ENCODE measurements around the gene FARS2. TPM values are rescaled to one million over a fixed set of nuclear protein-coding genes. Genes with fewer than 3 reads are reported as not detected.

Gene FARS2
- total RNA-seq, 4 donors from 2014 or later: 8.3 to 18.5 (median 13.0) TPM

DNA sequence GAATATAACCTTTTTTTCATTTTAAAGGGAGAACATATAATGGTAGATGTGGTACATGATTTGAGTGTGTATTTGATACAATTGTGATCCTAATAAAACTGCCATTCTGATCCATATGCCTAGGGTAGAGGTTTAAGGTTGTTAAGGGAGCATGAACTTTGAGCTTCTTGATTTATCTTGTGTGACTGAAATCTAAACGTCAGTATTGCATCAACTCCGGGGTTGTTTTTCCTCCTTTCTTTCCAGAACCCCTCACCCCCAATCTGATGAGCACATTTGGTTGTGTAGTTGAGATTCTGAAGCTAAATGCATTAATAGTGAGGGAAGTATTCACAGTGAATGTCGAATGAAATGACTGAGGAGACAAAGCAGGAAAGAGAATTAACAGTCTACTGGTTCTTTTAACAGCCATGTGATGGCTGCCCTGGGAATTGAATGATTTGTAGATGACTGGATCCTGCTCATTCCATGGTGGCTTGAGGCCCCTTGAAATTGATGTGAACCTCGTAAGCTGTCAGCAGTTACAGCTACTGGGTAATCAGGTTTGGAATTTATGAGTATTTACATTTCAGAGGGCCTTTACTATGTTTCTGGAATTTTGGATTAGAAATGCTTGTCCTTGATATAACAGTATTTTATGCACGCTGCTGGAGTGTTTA is 44.8 kb downstream of the FARS2 start:
- 71 to 77% methylated on average over 5 of the region's 5 CpGs for WGBS, 2 donors
- Histone ChIP-seq H3K27me3 (no peaks in the 10 kb centered on the region), H3K4me3 (no peak overlapping the region), H3K36me3 (no peaks in the 10 kb centered on the region), H3K4me1 (peaks cover 0 to 16% (median 3%) of the 10 kb centered on the region in 3 donors), H3K27ac (no peak overlapping the region), H3K9me3 (no peaks in the 10 kb centered on the region)
- TF ChIP-seq, protein P1, sequence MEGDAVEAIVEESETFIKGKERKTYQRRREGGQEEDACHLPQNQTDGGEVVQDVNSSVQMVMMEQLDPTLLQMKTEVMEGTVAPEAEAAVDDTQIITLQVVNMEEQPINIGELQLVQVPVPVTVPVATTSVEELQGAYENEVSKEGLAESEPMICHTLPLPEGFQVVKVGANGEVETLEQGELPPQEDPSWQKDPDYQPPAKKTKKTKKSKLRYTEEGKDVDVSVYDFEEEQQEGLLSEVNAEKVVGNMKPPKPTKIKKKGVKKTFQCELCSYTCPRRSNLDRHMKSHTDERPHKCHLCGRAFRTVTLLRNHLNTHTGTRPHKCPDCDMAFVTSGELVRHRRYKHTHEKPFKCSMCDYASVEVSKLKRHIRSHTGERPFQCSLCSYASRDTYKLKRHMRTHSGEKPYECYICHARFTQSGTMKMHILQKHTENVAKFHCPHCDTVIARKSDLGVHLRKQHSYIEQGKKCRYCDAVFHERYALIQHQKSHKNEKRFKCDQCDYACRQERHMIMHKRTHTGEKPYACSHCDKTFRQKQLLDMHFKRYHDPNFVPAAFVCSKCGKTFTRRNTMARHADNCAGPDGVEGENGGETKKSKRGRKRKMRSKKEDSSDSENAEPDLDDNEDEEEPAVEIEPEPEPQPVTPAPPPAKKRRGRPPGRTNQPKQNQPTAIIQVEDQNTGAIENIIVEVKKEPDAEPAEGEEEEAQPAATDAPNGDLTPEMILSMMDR (IDR thresholded peaks at IDR 0.05): no peak
- no peak for TF ChIP-seq POLR2A (IDR thresholded peaks at IDR 0.05)
- intact Hi-C loops (cut with DNase I): loop anchor here (10.0 kb wide), 1 partner anchor 161 kb away; no protein-coding TSS in a partner anchor
- DNase-seq: no peak

DNA sequence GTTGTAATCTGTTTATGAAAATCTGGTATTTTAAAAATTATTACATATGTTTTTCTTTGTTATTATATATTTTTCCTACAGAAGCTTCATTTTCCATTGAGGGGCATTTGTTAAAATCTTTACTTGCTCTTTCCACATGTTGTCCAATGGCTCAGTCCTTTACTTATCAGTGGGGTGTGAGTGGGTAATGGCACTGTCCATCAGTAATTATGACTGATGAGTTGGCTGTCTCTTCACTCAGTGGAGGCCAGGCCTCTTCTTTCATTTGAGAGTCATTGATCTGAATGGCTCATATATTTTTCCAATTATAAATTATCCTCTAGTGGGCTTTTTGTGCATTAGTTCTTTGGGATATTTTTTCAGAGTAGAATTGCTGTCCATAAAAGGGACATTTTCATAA is 45.7 kb downstream of the FARS2 start:
- Histone ChIP-seq H3K36me3 (no peaks in the 10 kb centered on the region), H3K9me3 (no peaks in the 10 kb centered on the region), H3K27me3 (no peaks in the 10 kb centered on the region), H3K4me1 (peaks cover 0 to 16% (median 3%) of the 10 kb centered on the region in 3 donors), H3K27ac (no peak overlapping the region), H3K4me3 (no peak overlapping the region)
- DNase-seq: no peak
- TF ChIP-seq, protein P1 (IDR thresholded peaks at IDR 0.05): no peak
- no peak for TF ChIP-seq POLR2A (IDR thresholded peaks at IDR 0.05)
- intact Hi-C loops (cut with DNase I): loop anchor here (10.0 kb wide), 1 partner anchor 162 kb away; no protein-coding TSS in a partner anchor

- H3K27ac ChIP-seq: no peak overlapping the region
- intact Hi-C loops (cut with DNase I): loop anchor here (10.0 kb wide), 1 partner anchor 163 kb away; no protein-coding TSS in a partner anchor
- H3K4me3 ChIP-seq: no peak overlapping the region
- no peaks in the 10 kb centered on the region for H3K9me3 ChIP-seq
- TF ChIP-seq, protein P1 (IDR thresholded peaks at IDR 0.05): no peak
- TF ChIP-seq POLR2A (IDR thresholded peaks at IDR 0.05): no peak
- no peaks in the 10 kb centered on the region for H3K36me3 ChIP-seq
- H3K27me3 ChIP-seq: no peaks in the 10 kb centered on the region
- peaks cover 0 to 7% (median 0%) of the 10 kb centered on the region in 3 donors for H3K4me1 ChIP-seq
- WGBS, 2 donors: 47 to 62% methylated on average over 4 of the region's 4 CpGs
- no peak for DNase-seq
Measured at GRCh38 chr6:5308066-5308465, 46.8 kb downstream of the FARS2 start.

DNA sequence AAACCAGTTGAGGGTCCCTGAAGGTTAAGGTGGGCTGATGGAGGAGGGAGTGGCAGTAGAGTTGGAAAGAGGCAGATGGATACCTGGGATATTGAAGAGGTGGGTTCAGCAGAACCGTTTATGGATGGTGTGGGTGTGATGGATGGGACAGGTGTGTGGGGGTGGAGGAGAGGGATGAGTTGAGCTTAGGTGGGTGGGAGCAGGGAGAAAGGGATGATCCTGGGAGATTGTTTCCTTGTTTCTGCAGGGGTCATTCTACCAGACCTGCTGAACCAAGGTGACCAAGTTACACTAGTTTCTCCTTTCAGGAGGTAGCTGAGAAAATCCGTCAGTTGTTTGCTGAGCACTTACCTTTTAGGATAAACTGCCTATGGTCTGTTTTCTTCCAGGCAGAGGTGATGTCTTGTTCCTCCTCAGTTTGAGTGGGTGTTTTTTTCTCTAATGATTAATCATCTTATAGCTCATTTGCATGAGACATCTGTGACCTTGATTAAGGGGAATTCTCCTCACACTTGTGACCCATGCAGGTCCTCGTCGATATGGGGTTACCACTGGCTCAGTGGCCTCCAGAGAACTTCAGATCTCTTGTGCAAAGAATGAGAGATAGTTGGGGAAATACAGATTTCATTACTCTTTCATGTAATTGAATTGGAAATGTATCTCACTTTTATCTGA is 53.0 kb downstream of the FARS2 start:
- TF ChIP-seq POLR2A (IDR thresholded peaks at IDR 0.05): no peak
- TF ChIP-seq, protein P1 (IDR thresholded peaks at IDR 0.05): no peak
- no peak for DNase-seq
- no peaks in the 10 kb centered on the region for H3K36me3 ChIP-seq
- peaks cover 0 to 9% (median 0%) of the 10 kb centered on the region in 3 donors for H3K4me1 ChIP-seq
- intact Hi-C loops (cut with DNase I): no loop called here
- no peak overlapping the region for H3K4me3 ChIP-seq
- 58 to 69% methylated on average over 4 of the region's 4 CpGs for WGBS, 2 donors
- H3K9me3 ChIP-seq: no peaks in the 10 kb centered on the region
- no peak overlapping the region for H3K27ac ChIP-seq
- H3K27me3 ChIP-seq: no peaks in the 10 kb centered on the region

- intact Hi-C loops (cut with DNase I): no loop called here
- DNase-seq: no peak
- peaks cover 0 to 9% (median 0%) of the 10 kb centered on the region in 3 donors for H3K4me1 ChIP-seq
Measured at GRCh38 chr6:5315881-5316280, 54.6 kb downstream of the FARS2 start.

More at GRCh38 chr6:5315881-5316280, 54.6 kb downstream of the FARS2 start:
- Histone ChIP-seq H3K36me3 (no peaks in the 10 kb centered on the region), H3K27me3 (no peaks in the 10 kb centered on the region), H3K9me3 (no peaks in the 10 kb centered on the region), H3K4me3 (no peak overlapping the region), H3K27ac (no peak overlapping the region)
- no peak for TF ChIP-seq POLR2A (IDR thresholded peaks at IDR 0.05)
- TF ChIP-seq, protein P1 (IDR thresholded peaks at IDR 0.05): no peak
- WGBS, 2 donors: 49 to 58% methylated on average over 5 of the region's 5 CpGs

Measured in esophagus squamous epithelium (tissue), 5 donors.